SKM-1 (cell line): ENCODE data around the gene TGM2.
A peak's percentile ranks its signal among the peaks of the same experiment; 100 is the strongest.

Experiments used
- DNase-seq: peaks from one replicate; lab custom pipeline; 2025; ENCODE audit not compliant: unreplicated experiment; lab: John Stamatoyannopoulos, UW

The TGM2 gene

GRCh38 chr20:38098952-38099351 is 66.1 kb downstream of the TGM2 start:
- no peak for DNase-seq

GRCh38 chr20:38095017-38095686 is 69.9 kb downstream of the TGM2 start:
- DNase-seq, result no peak

- peak; percentile 74 for DNase-seq
These were observed 70.6 kb downstream of the TGM2 start for GRCh38 chr20:38094373-38094891.

- DNase-seq, result no peak
These were observed 71.4 kb downstream of the TGM2 start for GRCh38 chr20:38093641-38094077.

- no peak for DNase-seq
These were observed 72.2 kb downstream of the TGM2 start for GRCh38 chr20:38092915-38093314.

GRCh38 chr20:38092260-38092857 is 72.7 kb downstream of the TGM2 start:
- no peak for DNase-seq

GRCh38 chr20:38091441-38092216 is 73.4 kb downstream of the TGM2 start:
- no peak for DNase-seq

- DNase-seq, result no peak
These were observed 75.0 kb downstream of the TGM2 start for GRCh38 chr20:38090061-38090460.

GRCh38 chr20:38089500-38089899 is 75.6 kb downstream of the TGM2 start:
- DNase-seq, result no peak

GRCh38 chr20:38085026-38085425 is 80.0 kb downstream of the TGM2 start:
- DNase-seq, result no peak

GRCh38 chr20:38084425-38084951 is 80.6 kb downstream of the TGM2 start:
- DNase-seq, result no peak

GRCh38 chr20:38083338-38084048 is 81.6 kb downstream of the TGM2 start:
- no peak for DNase-seq

- no peak for DNase-seq
These were observed 82.2 kb downstream of the TGM2 start for GRCh38 chr20:38082894-38083293.

GRCh38 chr20:38081575-38081974 is 83.5 kb downstream of the TGM2 start:
- no peak for DNase-seq

GRCh38 chr20:38079353-38079752 is 85.7 kb downstream of the TGM2 start:
- no peak for DNase-seq

- no peak for DNase-seq
These were observed 87.0 kb downstream of the TGM2 start for GRCh38 chr20:38078084-38078483.
